ENCODE measurements around the gene DROSHA. TPM values are rescaled to one million over a fixed set of nuclear protein-coding genes. Genes with fewer than 3 reads are reported as not detected.

DROSHA gene
- total RNA-seq, 1 donor from 2014 or later = 59.8 TPM

DNA sequence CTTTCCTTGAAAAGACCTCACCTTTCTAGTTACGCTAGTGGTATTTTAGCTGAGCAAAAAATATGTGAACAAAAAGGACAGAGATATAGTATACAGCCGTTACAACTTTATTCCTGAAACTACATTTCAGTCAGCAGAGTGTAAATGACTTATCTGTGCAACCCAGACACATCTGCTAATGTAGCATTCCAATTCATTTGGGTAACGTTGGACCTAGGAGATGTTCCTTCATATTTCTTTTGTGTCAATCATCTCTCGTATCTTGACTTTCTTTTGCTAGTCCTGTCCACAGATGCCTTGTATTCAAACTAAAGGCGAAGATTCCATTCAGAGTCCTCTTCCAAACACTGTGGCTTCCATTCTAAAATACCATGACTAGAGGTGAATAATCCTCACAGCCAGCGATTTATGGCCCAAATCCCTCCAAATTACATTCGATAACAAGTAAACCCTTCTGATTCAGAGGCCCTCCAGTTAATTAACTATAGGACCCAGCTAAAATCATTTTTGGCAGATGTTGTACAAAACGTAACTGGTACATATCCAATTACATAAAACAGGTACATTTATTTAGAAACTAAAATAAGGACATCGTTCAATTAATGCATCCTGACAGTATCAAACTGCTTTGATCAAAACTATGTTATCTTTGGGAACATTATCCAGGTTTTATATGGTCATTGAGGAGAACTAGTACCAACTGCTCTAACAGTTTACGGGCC, 155.7 kb downstream of the DROSHA start:
- Mint-ChIP-seq H3K36me3 (ENCODE audit: low read depth) (no peaks in the 10 kb centered on the region), H3K4me3 (no peak overlapping the region), H3K27me3 (peaks cover 3% of the 10 kb centered on the region), H3K4me1 (no peaks in the 10 kb centered on the region), H3K27ac (no peak overlapping the region), H3K9me3 (no peaks in the 10 kb centered on the region)
- ATAC-seq (ENCODE audit: low read depth) = no peak
- CTCF ChIA-PET = no interaction called here
- DNase-seq = no peak
- POLR2A ChIA-PET = no interaction called here
- intact Hi-C loops (cut with micrococcal nuclease) = no loop called here
- TF ChIP-seq, protein P1, sequence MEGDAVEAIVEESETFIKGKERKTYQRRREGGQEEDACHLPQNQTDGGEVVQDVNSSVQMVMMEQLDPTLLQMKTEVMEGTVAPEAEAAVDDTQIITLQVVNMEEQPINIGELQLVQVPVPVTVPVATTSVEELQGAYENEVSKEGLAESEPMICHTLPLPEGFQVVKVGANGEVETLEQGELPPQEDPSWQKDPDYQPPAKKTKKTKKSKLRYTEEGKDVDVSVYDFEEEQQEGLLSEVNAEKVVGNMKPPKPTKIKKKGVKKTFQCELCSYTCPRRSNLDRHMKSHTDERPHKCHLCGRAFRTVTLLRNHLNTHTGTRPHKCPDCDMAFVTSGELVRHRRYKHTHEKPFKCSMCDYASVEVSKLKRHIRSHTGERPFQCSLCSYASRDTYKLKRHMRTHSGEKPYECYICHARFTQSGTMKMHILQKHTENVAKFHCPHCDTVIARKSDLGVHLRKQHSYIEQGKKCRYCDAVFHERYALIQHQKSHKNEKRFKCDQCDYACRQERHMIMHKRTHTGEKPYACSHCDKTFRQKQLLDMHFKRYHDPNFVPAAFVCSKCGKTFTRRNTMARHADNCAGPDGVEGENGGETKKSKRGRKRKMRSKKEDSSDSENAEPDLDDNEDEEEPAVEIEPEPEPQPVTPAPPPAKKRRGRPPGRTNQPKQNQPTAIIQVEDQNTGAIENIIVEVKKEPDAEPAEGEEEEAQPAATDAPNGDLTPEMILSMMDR (IDR thresholded peaks at IDR 0.05) = no peak

DNA sequence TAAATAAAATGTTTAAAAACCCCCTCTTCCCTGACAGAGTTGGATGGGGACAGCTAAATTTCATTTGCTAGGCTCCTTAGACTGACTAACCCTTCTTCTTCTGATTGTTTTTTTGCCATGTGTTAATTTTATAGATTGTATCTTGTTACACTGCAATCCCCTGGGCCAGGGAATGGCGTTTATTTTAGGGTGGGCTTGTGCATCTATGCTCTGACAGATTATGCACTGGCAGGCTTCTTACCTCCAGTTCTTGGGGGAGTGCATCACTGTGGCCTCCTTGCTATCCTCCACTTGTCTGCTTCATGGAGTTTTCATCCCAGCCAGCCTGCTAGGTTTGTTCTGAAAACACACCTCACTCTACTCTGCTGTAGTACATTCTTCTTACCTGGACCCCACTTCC, 159.8 kb downstream of the DROSHA start:
- H3K27ac Mint-ChIP-seq = no peak overlapping the region

DNA sequence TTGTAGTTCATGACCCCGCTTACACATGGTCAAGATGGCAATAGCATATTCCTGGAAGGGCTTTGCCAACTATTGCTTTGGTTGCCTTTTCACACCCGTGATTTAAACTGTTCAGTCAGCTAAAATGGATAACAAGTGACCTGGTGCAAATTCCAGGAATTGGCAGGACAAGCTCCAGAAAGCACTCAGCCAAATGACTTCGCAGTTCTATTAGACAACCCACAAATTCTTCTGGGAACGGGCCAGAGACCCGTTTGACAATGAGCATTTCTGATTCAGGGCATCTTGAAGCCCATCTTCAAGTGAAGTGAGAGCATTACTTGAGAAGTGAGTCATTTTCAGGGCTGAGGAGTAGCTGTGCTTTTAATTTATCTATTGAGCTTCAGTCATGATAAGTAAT, 165.0 kb downstream of the DROSHA start:
- POLR2A ChIA-PET = no interaction called here
- no peak for DNase-seq
- CTCF ChIA-PET = no interaction called here
- H3K9me3 Mint-ChIP-seq = peaks cover 1% of the 10 kb centered on the region
- H3K27ac Mint-ChIP-seq = no peak overlapping the region
- no peaks in the 10 kb centered on the region for H3K27me3 Mint-ChIP-seq
- no peaks in the 10 kb centered on the region for H3K36me3 Mint-ChIP-seq (ENCODE audit: low read depth)
- intact Hi-C loops (cut with micrococcal nuclease) = no loop called here
- no peak overlapping the region for H3K4me3 Mint-ChIP-seq
- TF ChIP-seq, protein P1 (IDR thresholded peaks at IDR 0.05) = no peak
- no peaks in the 10 kb centered on the region for H3K4me1 Mint-ChIP-seq
- no peak for ATAC-seq (ENCODE audit: low read depth)

More for the DNA sequence above, 159.8 kb downstream of the DROSHA start:
- H3K4me3 Mint-ChIP-seq = no peak overlapping the region
- H3K4me1 Mint-ChIP-seq = no peaks in the 10 kb centered on the region
- H3K36me3 Mint-ChIP-seq (ENCODE audit: low read depth) = no peaks in the 10 kb centered on the region
- no peaks in the 10 kb centered on the region for H3K27me3 Mint-ChIP-seq
- TF ChIP-seq, protein P1 (IDR thresholded peaks at IDR 0.05) = no peak
- H3K9me3 Mint-ChIP-seq = peaks cover 1% of the 10 kb centered on the region
- POLR2A ChIA-PET = no interaction called here
- intact Hi-C loops (cut with micrococcal nuclease) = no loop called here
- no peak for ATAC-seq (ENCODE audit: low read depth)
- CTCF ChIA-PET = no interaction called here
- no peak for DNase-seq

DNA sequence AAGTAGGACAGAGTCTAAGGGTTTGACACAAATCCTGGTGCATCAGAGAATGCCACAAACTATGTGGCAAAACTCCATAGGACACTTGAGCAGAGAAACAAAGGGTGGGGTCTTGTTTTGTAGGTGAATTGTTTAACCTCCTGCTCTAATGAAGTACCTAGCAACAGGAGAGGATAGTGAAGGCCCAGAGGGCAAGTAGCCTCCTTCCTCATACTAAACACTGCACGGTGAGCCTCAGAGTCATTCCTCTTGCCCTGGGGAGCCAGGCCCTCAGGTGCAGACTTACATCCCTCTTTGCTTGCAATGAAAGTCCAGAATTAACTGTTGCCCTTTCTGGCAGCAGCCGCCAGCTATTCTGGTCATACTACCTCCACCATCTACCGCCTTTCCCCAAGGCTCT, 166.1 kb downstream of the DROSHA start:
- CTCF ChIA-PET = no interaction called here
- intact Hi-C loops (cut with micrococcal nuclease) = no loop called here
- no peaks in the 10 kb centered on the region for H3K27me3 Mint-ChIP-seq

DNA sequence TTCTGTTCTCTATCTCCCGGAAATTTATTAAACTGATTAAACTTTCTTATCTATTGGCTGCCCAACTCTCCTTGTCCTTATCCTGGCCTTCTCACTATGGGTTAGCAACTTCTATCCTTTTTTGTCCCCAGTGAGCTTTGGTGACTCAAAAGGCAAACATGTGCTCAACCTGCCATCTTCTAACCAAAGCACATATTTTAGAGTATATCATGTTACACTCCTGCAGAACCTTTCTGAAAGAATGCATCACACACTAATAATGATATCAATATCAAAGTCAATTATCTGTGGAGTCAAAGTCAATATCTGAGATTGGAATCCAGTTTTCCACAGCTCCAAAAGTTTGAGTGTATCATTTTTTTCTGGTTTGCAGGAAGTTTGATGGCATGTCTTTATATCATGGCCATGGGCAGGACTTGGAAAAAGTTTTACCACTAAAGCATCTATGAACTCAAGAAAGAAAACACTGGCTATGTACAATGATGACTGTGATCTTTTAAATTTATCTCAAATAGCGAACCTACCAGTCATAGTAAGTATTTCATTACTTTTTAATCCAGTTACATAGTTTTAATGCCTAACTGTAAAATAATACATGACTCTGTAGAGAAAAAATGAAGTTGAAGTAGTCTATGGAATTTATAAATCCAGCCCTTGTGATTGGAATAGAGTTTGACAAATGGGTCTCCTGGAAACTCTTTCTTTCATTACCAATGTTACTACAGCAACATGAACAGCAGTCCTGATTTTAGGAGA, 166.8 kb downstream of the DROSHA start:
- no peak for ATAC-seq (ENCODE audit: low read depth)
- no peaks in the 10 kb centered on the region for H3K4me1 Mint-ChIP-seq
- H3K9me3 Mint-ChIP-seq = peaks cover under 1% of the 10 kb centered on the region
- no peak for DNase-seq
- ChIA-PET POLR2A (no interaction called here), CTCF (no interaction called here)
- no peak overlapping the region for H3K4me3 Mint-ChIP-seq
- H3K27ac Mint-ChIP-seq = no peak overlapping the region
- H3K36me3 Mint-ChIP-seq (ENCODE audit: low read depth) = no peaks in the 10 kb centered on the region
- intact Hi-C loops (cut with micrococcal nuclease) = no loop called here
- H3K27me3 Mint-ChIP-seq = no peaks in the 10 kb centered on the region
- TF ChIP-seq, protein P1 (IDR thresholded peaks at IDR 0.05) = no peak

More for the DNA sequence above, 166.1 kb downstream of the DROSHA start:
- no peak for ATAC-seq (ENCODE audit: low read depth)
- Mint-ChIP-seq H3K4me1 (no peaks in the 10 kb centered on the region), H3K9me3 (peaks cover 1% of the 10 kb centered on the region), H3K27ac (no peak overlapping the region), H3K36me3 (ENCODE audit: low read depth) (no peaks in the 10 kb centered on the region), H3K4me3 (no peak overlapping the region)
- POLR2A ChIA-PET = no interaction called here
- TF ChIP-seq, protein P1 (IDR thresholded peaks at IDR 0.05) = no peak
- DNase-seq = no peak
